ENCODE results near the gene CFB.

- TF ChIP-seq TEAD1 (CRISPR knock-in tag; IDR thresholded peaks at IDR 0.05) (no peak), USF2 (CRISPR knock-in tag; IDR thresholded peaks at IDR 0.05) (no peak), FOXP4 (CRISPR knock-in tag; IDR thresholded peaks at IDR 0.05) (no peak), TCF7 (CRISPR knock-in tag; IDR thresholded peaks at IDR 0.05; ENCODE audit: low read depth) (no peak), TEAD4 (CRISPR knock-in tag; IDR thresholded peaks at IDR 0.05) (no peak), KAT7 (CRISPR knock-in tag; IDR thresholded peaks at IDR 0.05; ENCODE audit: borderline replicate concordance) (no peak)
Observed at GRCh38 chr6:31966506-31966905, 20.6 kb downstream of the CFB start.
